HEK293T (cell line): Measurements from ENCODE around the gene C14orf132.

Source experiments
- ARNT ChIP-seq: fragments of 450-650 bp; IDR thresholded peaks from 2 replicates; pipeline ENCODE4 v1.6.1; 2017; ENCODE audit warnings: mild to moderate bottlenecking
- BHLHE40 ChIP-seq: fragments of 450-650 bp; IDR thresholded peaks from 2 replicates; pipeline ENCODE4 v1.6.1; 2016; ENCODE audit warnings: mild to moderate bottlenecking, moderate library complexity, borderline replicate concordance
- ELF4 ChIP-seq: fragments of 450-650 bp; IDR thresholded peaks from 2 replicates; pipeline ENCODE4 v1.6.1; 2017; ENCODE audit warnings: antibody characterized with exemption
- FOXA1 ChIP-seq: fragments of 450-650 bp; IDR thresholded peaks from 2 replicates; pipeline ENCODE4 v1.6.1; 2016; ENCODE audit warnings: mild to moderate bottlenecking
- FOXM1 ChIP-seq: fragments of 450-650 bp; IDR thresholded peaks from 2 replicates; pipeline ENCODE4 v1.6.1; 2017; ENCODE audit warnings: mild to moderate bottlenecking, borderline replicate concordance
- LEF1 ChIP-seq: fragments of 450-650 bp; IDR thresholded peaks from 2 replicates; pipeline ENCODE4 v1.6.1; 2017; ENCODE audit warnings: mild to moderate bottlenecking, borderline replicate concordance
- NFRKB ChIP-seq: fragments of 450-650 bp; IDR thresholded peaks from 2 replicates; pipeline ENCODE4 v1.6.1; 2016; ENCODE audit warnings: mild to moderate bottlenecking, moderate library complexity
- PKNOX1 ChIP-seq: fragments of 450-650 bp; IDR thresholded peaks from 2 replicates; pipeline ENCODE4 v1.6.1; 2016
- SP1 ChIP-seq: fragments of 450-650 bp; IDR thresholded peaks from 2 replicates; pipeline ENCODE4 v1.6.1; 2017
- SUZ12 ChIP-seq: fragments of 450-650 bp; IDR thresholded peaks from 2 replicates; pipeline ENCODE4 v1.6.1; 2016; ENCODE audit warnings: mild to moderate bottlenecking
- ZNF384 ChIP-seq: fragments of 450-650 bp; IDR thresholded peaks from 2 replicates; pipeline ENCODE4 v1.6.1; 2016

- no peak for TF ChIP-seq BHLHE40
- no peak for TF ChIP-seq ARNT
- no peak for TF ChIP-seq SP1
- no peak for TF ChIP-seq PKNOX1
- TF ChIP-seq ZNF384 = no peak
- no peak for TF ChIP-seq NFRKB
- TF ChIP-seq FOXM1 = no peak
- no peak for TF ChIP-seq SUZ12
- no peak for TF ChIP-seq FOXA1
- no peak for TF ChIP-seq LEF1
- TF ChIP-seq ELF4 = no peak
Observed at GRCh38 chr14:96092936-96093335, 53.8 kb downstream of the C14orf132 start.
